Measurements from ENCODE around the gene GLYR1.

- TF ChIP-seq EZH2 (IDR thresholded peaks at IDR 0.05; ENCODE audit: borderline replicate concordance, insufficient read depth, low read depth, low read length, poor library complexity, severe bottlenecking) (no peak), CTCF (IDR thresholded peaks at IDR 0.05) (no peak)
Observed at GRCh38 chr16:4847774-4848587, 893 bp upstream of the GLYR1 start.

Measured in B cell (primary cell).